ENCODE results near the gene AFDN.

GRCh38 chr6:167779993-167780655 is 46.6 kb upstream of the AFDN start:
- TF ChIP-seq CTCF (IDR thresholded peaks at IDR 0.05; ENCODE audit: low read length) (no peak), EZH2phosphoT487 (IDR thresholded peaks at IDR 0.05; ENCODE audit: low read length) (no peak), EZH2 (optimal IDR thresholded peaks at IDR 0.05; ENCODE audit: low read depth, low read length) (no peak)

Measured in MM.1S (cell line).